Esophagus muscularis mucosa (tissue), 4 donors: ENCODE measurements around the gene AFAP1. TPM values are rescaled to one million over a fixed set of nuclear protein-coding genes. Genes with fewer than 3 reads are reported as not detected.

Experiments used
- DNase-seq: peaks from one replicate; pipeline ENCODE4 v3.0.0-alpha.2; 2017; ENCODE audit errors: extremely low spot score
- H3K27ac ChIP-seq, 4 donors: fragments of 200-600 bp; sonication (generic); replicated peaks in 1 of 4; 1 replicate in 3 of 4; 2 replicates in 1 of 4; pipeline ENCODE4 v1.5.1; 2016 to 2019; ENCODE audit warnings: mild to moderate bottlenecking in 1 of 4
- H3K27me3 ChIP-seq, 4 donors: fragments of 200-600 bp; sonication (generic); one replicate each; pipeline versions ENCODE4 v1.5.1 to v1.6.0; 2016 to 2019
- H3K36me3 ChIP-seq, 4 donors: fragments of 200-600 bp; sonication (generic); one replicate each; pipeline ENCODE4 v1.5.1; 2016 to 2019
- H3K4me1 ChIP-seq, 4 donors: fragments of 200-600 bp; sonication (generic); one replicate each; pipeline ENCODE4 v1.5.1; 2016 to 2019
- H3K4me3 ChIP-seq, 4 donors: fragments of 200-600 bp; sonication (generic); 1 replicate in 2 of 4; 2 replicates in 2 of 4; pipeline ENCODE4 v1.5.1; 2016 to 2019; ENCODE audit warnings: mild to moderate bottlenecking in 4 of 4, moderate library complexity in 1 of 4
- H3K9me3 ChIP-seq, 4 donors: fragments of 200-600 bp; sonication (generic); 1 replicate in 3 of 4; 2 replicates in 1 of 4; pipeline ENCODE4 v1.5.1; 2016 to 2019
- EP300 ChIP-seq: sonication (generic); formaldehyde crosslinking; IDR thresholded peaks from one replicate; pipeline ENCODE4 v1.6.1; 2017; ENCODE audit warnings: antibody characterized with exemption
- POLR2A ChIP-seq: fragments of 450-650 bp; IDR thresholded peaks from one replicate; pipeline ENCODE4 v1.6.1; 2017; ENCODE audit warnings: antibody characterized with exemption, moderate library complexity, mild to moderate bottlenecking, low read depth
- POLR2AphosphoS5 ChIP-seq, 2 donors: sonication (generic); formaldehyde crosslinking; IDR thresholded peaks; one replicate each; pipeline ENCODE4 v1.6.1; 2017; ENCODE audit warnings: antibody characterized with exemption in 2 of 2
- WGBS: methylation state at CpG from one replicate; pipeline ENCODE4 v1.1.5; 2018; 5-methylcytosine and 5-hydroxymethylcytosine counted together
- intact Hi-C: fragments of 100-400 bp; cut with DNase I; formaldehyde crosslinking; loops from one replicate; pipeline ENCODE4 v1.15.1; 2023
- total RNA-seq, 4 donors: library from RNA; depleted of rRNA; stranded (reverse); fragments of >200 nt; gene quantifications; one replicate each; pipeline versions ENCODE4 v1.1.0 to v1.2.1, GENCODE V29; 2016
- TF ChIP-seq, protein P1 (sequence below), 3 experiments: fragments of 200-600 bp in 2 of 3; fragments of 450-650 bp in 1 of 3; sonication (generic) in 2 of 3; IDR thresholded peaks; one replicate each; pipeline ENCODE4 v1.5.1; 2017 to 2019; ENCODE audit warnings: antibody characterized with exemption in 3 of 3, mild to moderate bottlenecking in 2 of 3, moderate library complexity in 1 of 3

AFAP1 gene
- total RNA-seq, 4 donors from 2014 or later, result 37.8 to 71.3 (median 50.9) TPM

DNA sequence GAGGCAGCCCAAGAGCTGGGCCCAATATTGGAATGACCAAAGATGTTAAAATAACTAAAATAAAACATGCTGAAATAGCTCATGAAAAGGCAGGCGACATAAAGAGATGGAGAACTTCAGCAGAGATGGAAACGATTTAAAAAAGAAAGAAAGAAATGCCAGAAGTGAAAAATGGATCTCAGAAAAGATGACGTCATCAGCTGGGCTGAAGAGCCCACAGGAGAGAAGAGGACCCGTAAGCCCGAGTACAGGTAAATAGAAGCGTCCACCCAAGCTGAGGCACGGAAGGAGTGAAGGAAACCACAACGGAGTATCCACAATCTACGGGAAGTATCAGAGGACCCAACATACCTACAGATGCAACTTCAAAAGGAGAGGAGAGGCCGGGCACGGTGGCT is 112.8 kb downstream of the AFAP1 start:
- intact Hi-C loops, result no loop called here
- peaks cover 0 to 12% (median 6%) of the 10 kb centered on the region in 4 donors for H3K36me3 ChIP-seq
- peak overlapping the region in 2 of 4 donors; percentile 23 to 80 for H3K27ac ChIP-seq
- WGBS, result 88% methylated on average over 11 of the region's 11 CpGs
- TF ChIP-seq POLR2A (no peak), EP300 (no peak), POLR2AphosphoS5 (IDR thresholded peaks at IDR 0.05) (no peak)
- TF ChIP-seq, protein P1, sequence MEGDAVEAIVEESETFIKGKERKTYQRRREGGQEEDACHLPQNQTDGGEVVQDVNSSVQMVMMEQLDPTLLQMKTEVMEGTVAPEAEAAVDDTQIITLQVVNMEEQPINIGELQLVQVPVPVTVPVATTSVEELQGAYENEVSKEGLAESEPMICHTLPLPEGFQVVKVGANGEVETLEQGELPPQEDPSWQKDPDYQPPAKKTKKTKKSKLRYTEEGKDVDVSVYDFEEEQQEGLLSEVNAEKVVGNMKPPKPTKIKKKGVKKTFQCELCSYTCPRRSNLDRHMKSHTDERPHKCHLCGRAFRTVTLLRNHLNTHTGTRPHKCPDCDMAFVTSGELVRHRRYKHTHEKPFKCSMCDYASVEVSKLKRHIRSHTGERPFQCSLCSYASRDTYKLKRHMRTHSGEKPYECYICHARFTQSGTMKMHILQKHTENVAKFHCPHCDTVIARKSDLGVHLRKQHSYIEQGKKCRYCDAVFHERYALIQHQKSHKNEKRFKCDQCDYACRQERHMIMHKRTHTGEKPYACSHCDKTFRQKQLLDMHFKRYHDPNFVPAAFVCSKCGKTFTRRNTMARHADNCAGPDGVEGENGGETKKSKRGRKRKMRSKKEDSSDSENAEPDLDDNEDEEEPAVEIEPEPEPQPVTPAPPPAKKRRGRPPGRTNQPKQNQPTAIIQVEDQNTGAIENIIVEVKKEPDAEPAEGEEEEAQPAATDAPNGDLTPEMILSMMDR (IDR thresholded peaks at IDR 0.05), result no peak
- H3K4me3 ChIP-seq, result no peak overlapping the region
- H3K27me3 ChIP-seq, result no peaks in the 10 kb centered on the region
- no peak for DNase-seq
- H3K4me1 ChIP-seq, result peaks cover 40 to 77% (median 74%) of the 10 kb centered on the region in 4 donors
- H3K9me3 ChIP-seq, result no peaks in the 10 kb centered on the region

- Histone ChIP-seq H3K36me3 (peaks cover 0 to 11% (median 6%) of the 10 kb centered on the region in 4 donors), H3K27ac (peak overlapping the region in 2 of 4 donors; percentile 7 to 23), H3K4me1 (peaks cover 37 to 78% (median 76%) of the 10 kb centered on the region in 4 donors), H3K27me3 (no peaks in the 10 kb centered on the region), H3K4me3 (no peak overlapping the region), H3K9me3 (no peaks in the 10 kb centered on the region)
- intact Hi-C loops, result no loop called here
- 87% methylated on average over 12 of the region's 12 CpGs for WGBS
- TF ChIP-seq, protein P1 (IDR thresholded peaks at IDR 0.05), result no peak
- no peak for TF ChIP-seq POLR2A
- no peak for TF ChIP-seq POLR2AphosphoS5 (IDR thresholded peaks at IDR 0.05)
- no peak for TF ChIP-seq EP300
- no peak for DNase-seq
Observed at GRCh38 chr4:7826176-7826908, 113.3 kb downstream of the AFAP1 start.

GRCh38 chr4:7824218-7824617 is 115.4 kb downstream of the AFAP1 start:
- H3K27me3 ChIP-seq, result no peaks in the 10 kb centered on the region
- no peak for DNase-seq
- intact Hi-C loops, result no loop called here
- no peak for TF ChIP-seq POLR2A
- TF ChIP-seq EP300, result no peak
- no peak for TF ChIP-seq POLR2AphosphoS5 (IDR thresholded peaks at IDR 0.05)
- TF ChIP-seq, protein P1 (IDR thresholded peaks at IDR 0.05), result no peak
- H3K4me3 ChIP-seq, result no peak overlapping the region
- 58% methylated on average over 5 of the region's 5 CpGs for WGBS
- peaks cover 0 to 14% (median 6%) of the 10 kb centered on the region in 4 donors for H3K36me3 ChIP-seq
- no peaks in the 10 kb centered on the region for H3K9me3 ChIP-seq
- H3K27ac ChIP-seq, result peak overlapping the region; percentile 79 to 87 (median 84)
- H3K4me1 ChIP-seq, result peaks cover 38 to 78% (median 74%) of the 10 kb centered on the region in 4 donors

DNA sequence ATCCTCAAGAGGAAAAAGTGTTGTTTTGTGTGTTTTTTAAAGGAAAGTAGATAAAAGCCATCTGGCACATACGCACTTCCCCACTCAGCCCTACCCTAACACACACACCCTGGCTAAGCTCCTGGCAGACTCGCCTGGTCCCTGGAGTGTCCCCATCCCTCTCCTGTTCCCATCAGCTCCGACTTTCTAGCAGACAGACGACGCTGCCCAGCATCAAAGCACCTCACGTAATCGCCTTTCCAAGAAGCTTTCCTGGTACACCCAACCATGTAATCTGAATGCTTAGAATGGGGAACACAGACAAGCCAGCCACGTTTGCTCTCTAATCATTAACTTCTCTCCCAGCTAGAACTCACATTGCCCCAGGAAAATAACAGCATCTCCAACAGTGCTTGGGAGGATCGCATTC is 116.2 kb downstream of the AFAP1 start:
- 48% methylated on average over 9 of the region's 9 CpGs for WGBS
- Histone ChIP-seq H3K36me3 (peaks cover 0 to 22% (median 6%) of the 10 kb centered on the region in 4 donors), H3K27ac (peak overlapping the region; percentile 79 to 87 (median 84)), H3K9me3 (no peaks in the 10 kb centered on the region), H3K4me1 (peaks cover 36 to 75% (median 71%) of the 10 kb centered on the region in 4 donors), H3K27me3 (no peaks in the 10 kb centered on the region), H3K4me3 (peak overlapping the region in 2 of 4 donors; percentile 10 to 13)
- no peak for DNase-seq
- intact Hi-C loops, result no loop called here
- TF ChIP-seq, protein P1 (IDR thresholded peaks at IDR 0.05), result no peak
- peak; percentile 41 to 45 for TF ChIP-seq POLR2AphosphoS5 (IDR thresholded peaks at IDR 0.05)
